ENCODE results near the gene SPON1.
"Not testable (repeated sequence)": the region's sequence is repeated elsewhere in the genome, so short reads cannot be mapped to it uniquely, and the experiment has no call there.

The SPON1 gene

GRCh38 chr11:14273895-14274294, 311.4 kb downstream of the SPON1 start:
- Mint-ChIP-seq H3K4me3 (no peak overlapping the region), H3K4me1 (peaks cover 33% of the 10 kb centered on the region), H3K36me3 (ENCODE audit: low read depth) (peaks cover 43% of the 10 kb centered on the region), H3K27ac (no peak overlapping the region), H3K27me3 (no peaks in the 10 kb centered on the region), H3K9me3 (no peaks in the 10 kb centered on the region)
- ATAC-seq (no peak), DNase-seq (no peak)

- no peak overlapping the region for H3K4me3 Mint-ChIP-seq
- ATAC-seq (no peak), DNase-seq (no peak)
- no peaks in the 10 kb centered on the region for H3K27me3 Mint-ChIP-seq
- no peak overlapping the region for H3K27ac Mint-ChIP-seq
- peaks cover 48% of the 10 kb centered on the region for H3K36me3 Mint-ChIP-seq (ENCODE audit: low read depth)
- H3K9me3 Mint-ChIP-seq = no peaks in the 10 kb centered on the region
- peaks cover 29% of the 10 kb centered on the region for H3K4me1 Mint-ChIP-seq
Observed at GRCh38 chr11:14275076-14275475, 312.6 kb downstream of the SPON1 start.

GRCh38 chr11:14278869-14279268, 316.3 kb downstream of the SPON1 start:
- not testable (repeated sequence) for H3K4me3 Mint-ChIP-seq, H3K9me3 Mint-ChIP-seq, H3K27me3 Mint-ChIP-seq, H3K27ac Mint-ChIP-seq, DNase-seq, H3K4me1 Mint-ChIP-seq, ATAC-seq
- peaks cover 51% of the 10 kb centered on the region for H3K36me3 Mint-ChIP-seq (ENCODE audit: low read depth)

- peaks cover 32% of the 10 kb centered on the region for H3K36me3 Mint-ChIP-seq (ENCODE audit: low read depth)
- no peaks in the 10 kb centered on the region for H3K27me3 Mint-ChIP-seq
- ATAC-seq (no peak), DNase-seq (no peak)
- peaks cover 7% of the 10 kb centered on the region for H3K4me1 Mint-ChIP-seq
- H3K27ac Mint-ChIP-seq = no peak overlapping the region
- no peak overlapping the region for H3K4me3 Mint-ChIP-seq
- H3K9me3 Mint-ChIP-seq = no peaks in the 10 kb centered on the region
Observed at GRCh38 chr11:14288189-14288935, 325.8 kb downstream of the SPON1 start.

GRCh38 chr11:14290422-14290821, 327.9 kb downstream of the SPON1 start:
- H3K36me3 Mint-ChIP-seq (ENCODE audit: low read depth) = peaks cover 38% of the 10 kb centered on the region
- no peaks in the 10 kb centered on the region for H3K9me3 Mint-ChIP-seq
- DNase-seq = no peak
- H3K27ac Mint-ChIP-seq = no peak overlapping the region
- H3K4me3 Mint-ChIP-seq = no peak overlapping the region
- peaks cover 7% of the 10 kb centered on the region for H3K4me1 Mint-ChIP-seq
- no peak for ATAC-seq
- no peaks in the 10 kb centered on the region for H3K27me3 Mint-ChIP-seq

- Mint-ChIP-seq H3K36me3 (ENCODE audit: low read depth) (peaks cover 3% of the 10 kb centered on the region), H3K4me1 (peaks cover 10% of the 10 kb centered on the region), H3K27me3 (no peaks in the 10 kb centered on the region), H3K9me3 (no peaks in the 10 kb centered on the region), H3K4me3 (no peak overlapping the region), H3K27ac (no peak overlapping the region)
- no peak for DNase-seq
- ATAC-seq = no peak
Observed at GRCh38 chr11:14299921-14300320, 337.4 kb downstream of the SPON1 start.

GRCh38 chr11:14300661-14301304, 338.3 kb downstream of the SPON1 start:
- Mint-ChIP-seq H3K4me3 (no peak overlapping the region), H3K4me1 (peaks cover 12% of the 10 kb centered on the region), H3K27me3 (no peaks in the 10 kb centered on the region), H3K27ac (no peak overlapping the region), H3K9me3 (no peaks in the 10 kb centered on the region), H3K36me3 (ENCODE audit: low read depth) (peaks cover 2% of the 10 kb centered on the region)
- DNase-seq (peak; percentile 42), ATAC-seq (peak; percentile 93)

- Mint-ChIP-seq H3K36me3 (ENCODE audit: low read depth) (no peaks in the 10 kb centered on the region), H3K27ac (no peak overlapping the region), H3K4me3 (no peak overlapping the region), H3K9me3 (no peaks in the 10 kb centered on the region), H3K4me1 (peaks cover 10% of the 10 kb centered on the region), H3K27me3 (no peaks in the 10 kb centered on the region)
- ATAC-seq = no peak
- DNase-seq = no peak
Observed at GRCh38 chr11:14304601-14305000, 342.1 kb downstream of the SPON1 start.

- Mint-ChIP-seq H3K9me3 (no peaks in the 10 kb centered on the region), H3K36me3 (ENCODE audit: low read depth) (no peaks in the 10 kb centered on the region), H3K27ac (no peak overlapping the region), H3K4me3 (no peak overlapping the region), H3K4me1 (peaks cover 10% of the 10 kb centered on the region), H3K27me3 (no peaks in the 10 kb centered on the region)
- no peak for ATAC-seq
- no peak for DNase-seq
Observed at GRCh38 chr11:14305649-14306048, 343.1 kb downstream of the SPON1 start.

GRCh38 chr11:14306481-14306880, 344.0 kb downstream of the SPON1 start:
- peaks cover 12% of the 10 kb centered on the region for H3K4me1 Mint-ChIP-seq
- no peak for ATAC-seq
- no peaks in the 10 kb centered on the region for H3K27me3 Mint-ChIP-seq
- H3K27ac Mint-ChIP-seq = no peak overlapping the region
- H3K9me3 Mint-ChIP-seq = no peaks in the 10 kb centered on the region
- no peaks in the 10 kb centered on the region for H3K36me3 Mint-ChIP-seq (ENCODE audit: low read depth)
- H3K4me3 Mint-ChIP-seq = no peak overlapping the region
- no peak for DNase-seq

GRCh38 chr11:14308114-14308896, 345.8 kb downstream of the SPON1 start:
- Mint-ChIP-seq H3K4me1 (peaks cover 26% of the 10 kb centered on the region), H3K4me3 (no peak overlapping the region), H3K9me3 (no peaks in the 10 kb centered on the region), H3K27ac (no peak overlapping the region), H3K36me3 (ENCODE audit: low read depth) (peaks cover under 1% of the 10 kb centered on the region), H3K27me3 (no peaks in the 10 kb centered on the region)
- no peak for ATAC-seq
- DNase-seq = no peak

GRCh38 chr11:14308897-14309387, 346.4 kb downstream of the SPON1 start:
- peaks cover 2% of the 10 kb centered on the region for H3K36me3 Mint-ChIP-seq (ENCODE audit: low read depth)
- no peak overlapping the region for H3K27ac Mint-ChIP-seq
- H3K4me1 Mint-ChIP-seq = peaks cover 29% of the 10 kb centered on the region
- DNase-seq (no peak), ATAC-seq (peak; percentile 16)
- no peaks in the 10 kb centered on the region for H3K27me3 Mint-ChIP-seq
- H3K4me3 Mint-ChIP-seq = no peak overlapping the region
- H3K9me3 Mint-ChIP-seq = no peaks in the 10 kb centered on the region

GRCh38 chr11:14309425-14310192, 347.1 kb downstream of the SPON1 start:
- Mint-ChIP-seq H3K27me3 (no peaks in the 10 kb centered on the region), H3K4me1 (peaks cover 36% of the 10 kb centered on the region), H3K9me3 (no peaks in the 10 kb centered on the region), H3K36me3 (ENCODE audit: low read depth) (peaks cover 2% of the 10 kb centered on the region), H3K27ac (no peak overlapping the region), H3K4me3 (no peak overlapping the region)
- DNase-seq (no peak), ATAC-seq (peak; percentile 14)

GRCh38 chr11:14310679-14311078, 348.2 kb downstream of the SPON1 start:
- Mint-ChIP-seq H3K27ac (no peak overlapping the region), H3K9me3 (no peaks in the 10 kb centered on the region), H3K36me3 (ENCODE audit: low read depth) (peaks cover 2% of the 10 kb centered on the region), H3K4me3 (no peak overlapping the region), H3K4me1 (peaks cover 44% of the 10 kb centered on the region), H3K27me3 (no peaks in the 10 kb centered on the region)
- ATAC-seq = no peak
- DNase-seq = no peak

Measured in activated naive CD8-positive, alpha-beta T cell treated with anti-CD3 and anti-CD28 coated beads, Interleukin-2, amount 50 U/mL, for 24 hours (primary cell).